ENCODE data around the gene DNMBP. TPM values are rescaled to one million over a fixed set of nuclear protein-coding genes. Genes with fewer than 3 reads are reported as not detected.
"Not testable (repeated sequence)": the region's sequence is repeated elsewhere in the genome, so short reads cannot be mapped to it uniquely, and the experiment has no call there.

The DNMBP gene
- total RNA-seq, 1 experiment from 2014 or later, result 19.7 TPM

DNA sequence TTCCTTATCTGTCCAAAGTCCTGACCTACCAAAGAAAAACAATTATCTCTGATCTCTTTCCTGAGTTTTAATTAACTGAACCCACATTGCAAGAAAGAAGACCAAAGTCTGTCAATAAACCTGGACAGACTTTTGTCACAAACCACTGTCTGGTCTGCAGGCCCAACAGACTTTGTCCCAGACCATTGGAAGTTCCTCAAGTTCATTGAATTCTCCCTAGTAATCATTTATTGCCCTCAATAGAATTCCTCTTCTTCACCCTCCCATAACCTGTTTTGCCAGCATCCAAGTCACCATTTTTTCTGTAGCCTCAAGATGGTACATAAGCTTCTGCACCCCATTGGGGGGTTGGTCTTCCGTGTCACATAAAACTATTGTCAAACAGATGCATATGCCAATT, 3.9 kb upstream of the DNMBP start (continued):
- TF ChIP-seq, protein P1, sequence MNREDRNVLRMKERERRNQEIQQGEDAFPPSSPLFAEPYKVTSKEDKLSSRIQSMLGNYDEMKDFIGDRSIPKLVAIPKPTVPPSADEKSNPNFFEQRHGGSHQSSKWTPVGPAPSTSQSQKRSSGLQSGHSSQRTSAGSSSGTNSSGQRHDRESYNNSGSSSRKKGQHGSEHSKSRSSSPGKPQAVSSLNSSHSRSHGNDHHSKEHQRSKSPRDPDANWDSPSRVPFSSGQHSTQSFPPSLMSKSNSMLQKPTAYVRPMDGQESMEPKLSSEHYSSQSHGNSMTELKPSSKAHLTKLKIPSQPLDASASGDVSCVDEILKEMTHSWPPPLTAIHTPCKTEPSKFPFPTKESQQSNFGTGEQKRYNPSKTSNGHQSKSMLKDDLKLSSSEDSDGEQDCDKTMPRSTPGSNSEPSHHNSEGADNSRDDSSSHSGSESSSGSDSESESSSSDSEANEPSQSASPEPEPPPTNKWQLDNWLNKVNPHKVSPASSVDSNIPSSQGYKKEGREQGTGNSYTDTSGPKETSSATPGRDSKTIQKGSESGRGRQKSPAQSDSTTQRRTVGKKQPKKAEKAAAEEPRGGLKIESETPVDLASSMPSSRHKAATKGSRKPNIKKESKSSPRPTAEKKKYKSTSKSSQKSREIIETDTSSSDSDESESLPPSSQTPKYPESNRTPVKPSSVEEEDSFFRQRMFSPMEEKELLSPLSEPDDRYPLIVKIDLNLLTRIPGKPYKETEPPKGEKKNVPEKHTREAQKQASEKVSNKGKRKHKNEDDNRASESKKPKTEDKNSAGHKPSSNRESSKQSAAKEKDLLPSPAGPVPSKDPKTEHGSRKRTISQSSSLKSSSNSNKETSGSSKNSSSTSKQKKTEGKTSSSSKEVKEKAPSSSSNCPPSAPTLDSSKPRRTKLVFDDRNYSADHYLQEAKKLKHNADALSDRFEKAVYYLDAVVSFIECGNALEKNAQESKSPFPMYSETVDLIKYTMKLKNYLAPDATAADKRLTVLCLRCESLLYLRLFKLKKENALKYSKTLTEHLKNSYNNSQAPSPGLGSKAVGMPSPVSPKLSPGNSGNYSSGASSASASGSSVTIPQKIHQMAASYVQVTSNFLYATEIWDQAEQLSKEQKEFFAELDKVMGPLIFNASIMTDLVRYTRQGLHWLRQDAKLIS (CRISPR knock-in tag; IDR thresholded peaks at IDR 0.05; ENCODE audit: borderline replicate concordance), result no peak
- TF ChIP-seq JUN (CRISPR knock-in tag; IDR thresholded peaks at IDR 0.05) (no peak), EMX1 (CRISPR knock-in tag; IDR thresholded peaks at IDR 0.05) (no peak), RORB (CRISPR knock-in tag; IDR thresholded peaks at IDR 0.05) (no peak), TP53 (CRISPR knock-in tag; IDR thresholded peaks at IDR 0.05) (no peak)
- TF ChIP-seq, protein P2, sequence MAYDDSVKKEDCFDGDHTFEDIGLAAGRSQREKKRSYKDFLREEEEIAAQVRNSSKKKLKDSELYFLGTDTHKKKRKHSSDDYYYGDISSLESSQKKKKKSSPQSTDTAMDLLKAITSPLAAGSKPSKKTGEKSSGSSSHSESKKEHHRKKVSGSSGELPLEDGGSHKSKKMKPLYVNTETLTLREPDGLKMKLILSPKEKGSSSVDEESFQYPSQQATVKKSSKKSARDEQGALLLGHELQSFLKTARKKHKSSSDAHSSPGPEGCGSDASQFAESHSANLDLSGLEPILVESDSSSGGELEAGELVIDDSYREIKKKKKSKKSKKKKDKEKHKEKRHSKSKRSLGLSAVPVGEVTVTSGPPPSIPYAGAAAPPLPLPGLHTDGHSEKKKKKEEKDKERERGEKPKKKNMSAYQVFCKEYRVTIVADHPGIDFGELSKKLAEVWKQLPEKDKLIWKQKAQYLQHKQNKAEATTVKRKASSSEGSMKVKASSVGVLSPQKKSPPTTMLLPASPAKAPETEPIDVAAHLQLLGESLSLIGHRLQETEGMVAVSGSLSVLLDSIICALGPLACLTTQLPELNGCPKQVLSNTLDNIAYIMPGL (CRISPR knock-in tag; IDR thresholded peaks at IDR 0.05), result no peak

- POLR2A ChIA-PET; ATAC-seq; DNase-seq (ENCODE audit: low spot score); H3K9me3 Mint-ChIP-seq; H3K36me3 Mint-ChIP-seq; H3K4me3 Mint-ChIP-seq; H3K27ac Mint-ChIP-seq: not testable (repeated sequence)
- peaks cover 21% of the 10 kb centered on the region for H3K27me3 Mint-ChIP-seq (ENCODE audit: low read depth)
- CTCF ChIA-PET, result interaction anchor here (1.5 kb wide), 1 partner anchor 98 kb away, joined by 5 read pairs; no protein-coding TSS in a partner anchor
- H3K4me1 Mint-ChIP-seq, result peaks cover 27% of the 10 kb centered on the region
Measured at GRCh38 chr10:100011906-100012305, 2.2 kb upstream of the DNMBP start.

DNA sequence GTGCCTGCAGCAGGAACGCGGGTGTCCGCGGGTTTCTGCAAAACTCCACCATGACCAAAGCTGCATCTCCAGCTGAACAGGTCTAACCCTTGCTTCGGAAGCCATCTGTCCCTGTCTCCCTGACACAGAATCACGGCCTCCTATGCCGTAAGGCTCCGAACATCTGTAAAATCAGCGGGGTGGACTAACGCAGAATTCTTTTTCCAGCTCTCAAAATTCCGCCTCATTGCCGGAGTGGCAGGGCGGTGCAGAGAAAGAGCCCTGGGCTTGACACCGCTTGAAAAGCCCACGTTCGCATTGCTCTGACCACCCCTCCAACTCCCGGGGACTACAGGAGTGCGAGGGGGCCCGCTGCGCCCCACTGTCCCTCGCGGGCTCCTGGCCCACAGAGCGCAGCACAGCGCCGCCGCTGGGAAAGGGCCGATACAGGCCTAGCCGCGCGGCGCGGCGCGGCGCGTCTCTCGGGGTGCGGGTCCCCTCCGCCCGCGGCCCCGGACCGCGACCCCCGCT, 409 bp downstream of the DNMBP start:
- ChIA-PET POLR2A (interaction anchor here (0.9 to 1.5 kb wide), 2 partner anchors 91 to 96 kb away, joined by 3 to 8 read pairs; no protein-coding TSS in a partner anchor), CTCF (interaction anchor here (0.6 to 3.7 kb wide), 28 partner anchors 9 to 231 kb away, joined by 3 to 54 read pairs (median 5); no protein-coding TSS in a partner anchor)
- H3K9me3 Mint-ChIP-seq, result no peaks in the 10 kb centered on the region
- no peak overlapping the region for H3K27ac Mint-ChIP-seq
- H3K4me3 Mint-ChIP-seq, result peak overlapping the region; percentile 82
- peaks cover 21% of the 10 kb centered on the region for H3K27me3 Mint-ChIP-seq (ENCODE audit: low read depth)
- H3K4me1 Mint-ChIP-seq, result peaks cover 40% of the 10 kb centered on the region
- ATAC-seq (peak; percentile 59), DNase-seq (ENCODE audit: low spot score) (no peak)
- TF ChIP-seq ZNF219 (CRISPR knock-in tag; IDR thresholded peaks at IDR 0.05; ENCODE audit: borderline replicate concordance) (no peak), TEAD1 (CRISPR knock-in tag; IDR thresholded peaks at IDR 0.05) (peak; percentile 9; the same call in 1 of the 2 replicates)
- no peaks in the 10 kb centered on the region for H3K36me3 Mint-ChIP-seq

- peaks cover 40% of the 10 kb centered on the region for H3K4me1 Mint-ChIP-seq
- H3K9me3 Mint-ChIP-seq, result no peaks in the 10 kb centered on the region
- no peak for ATAC-seq
- ChIA-PET CTCF (interaction anchor here (0.6 to 3.7 kb wide), 18 partner anchors 8 to 180 kb away, joined by 3 to 54 read pairs (median 6); no protein-coding TSS in a partner anchor), POLR2A (interaction anchor here (0.9 to 1.5 kb wide), 2 partner anchors 90 to 95 kb away, joined by 3 to 8 read pairs; no protein-coding TSS in a partner anchor)
- peaks cover 21% of the 10 kb centered on the region for H3K27me3 Mint-ChIP-seq (ENCODE audit: low read depth)
- no peak overlapping the region for H3K27ac Mint-ChIP-seq
- no peaks in the 10 kb centered on the region for H3K36me3 Mint-ChIP-seq
- H3K4me3 Mint-ChIP-seq, result peak overlapping the region; percentile 82
- DNase-seq (ENCODE audit: low spot score), result no peak
- no peak for TF ChIP-seq RORB (CRISPR knock-in tag; IDR thresholded peaks at IDR 0.05)
- TF ChIP-seq CREB1 (CRISPR knock-in tag; IDR thresholded peaks at IDR 0.05), result no peak
- no peak for TF ChIP-seq PRRX2 (CRISPR knock-in tag; IDR thresholded peaks at IDR 0.05)
- no peak for TF ChIP-seq TP53 (CRISPR knock-in tag; IDR thresholded peaks at IDR 0.05)
- no peak for TF ChIP-seq ZNF138 (CRISPR knock-in tag; conservative IDR thresholded peaks at IDR 0.05)
- TF ChIP-seq, protein P3, sequence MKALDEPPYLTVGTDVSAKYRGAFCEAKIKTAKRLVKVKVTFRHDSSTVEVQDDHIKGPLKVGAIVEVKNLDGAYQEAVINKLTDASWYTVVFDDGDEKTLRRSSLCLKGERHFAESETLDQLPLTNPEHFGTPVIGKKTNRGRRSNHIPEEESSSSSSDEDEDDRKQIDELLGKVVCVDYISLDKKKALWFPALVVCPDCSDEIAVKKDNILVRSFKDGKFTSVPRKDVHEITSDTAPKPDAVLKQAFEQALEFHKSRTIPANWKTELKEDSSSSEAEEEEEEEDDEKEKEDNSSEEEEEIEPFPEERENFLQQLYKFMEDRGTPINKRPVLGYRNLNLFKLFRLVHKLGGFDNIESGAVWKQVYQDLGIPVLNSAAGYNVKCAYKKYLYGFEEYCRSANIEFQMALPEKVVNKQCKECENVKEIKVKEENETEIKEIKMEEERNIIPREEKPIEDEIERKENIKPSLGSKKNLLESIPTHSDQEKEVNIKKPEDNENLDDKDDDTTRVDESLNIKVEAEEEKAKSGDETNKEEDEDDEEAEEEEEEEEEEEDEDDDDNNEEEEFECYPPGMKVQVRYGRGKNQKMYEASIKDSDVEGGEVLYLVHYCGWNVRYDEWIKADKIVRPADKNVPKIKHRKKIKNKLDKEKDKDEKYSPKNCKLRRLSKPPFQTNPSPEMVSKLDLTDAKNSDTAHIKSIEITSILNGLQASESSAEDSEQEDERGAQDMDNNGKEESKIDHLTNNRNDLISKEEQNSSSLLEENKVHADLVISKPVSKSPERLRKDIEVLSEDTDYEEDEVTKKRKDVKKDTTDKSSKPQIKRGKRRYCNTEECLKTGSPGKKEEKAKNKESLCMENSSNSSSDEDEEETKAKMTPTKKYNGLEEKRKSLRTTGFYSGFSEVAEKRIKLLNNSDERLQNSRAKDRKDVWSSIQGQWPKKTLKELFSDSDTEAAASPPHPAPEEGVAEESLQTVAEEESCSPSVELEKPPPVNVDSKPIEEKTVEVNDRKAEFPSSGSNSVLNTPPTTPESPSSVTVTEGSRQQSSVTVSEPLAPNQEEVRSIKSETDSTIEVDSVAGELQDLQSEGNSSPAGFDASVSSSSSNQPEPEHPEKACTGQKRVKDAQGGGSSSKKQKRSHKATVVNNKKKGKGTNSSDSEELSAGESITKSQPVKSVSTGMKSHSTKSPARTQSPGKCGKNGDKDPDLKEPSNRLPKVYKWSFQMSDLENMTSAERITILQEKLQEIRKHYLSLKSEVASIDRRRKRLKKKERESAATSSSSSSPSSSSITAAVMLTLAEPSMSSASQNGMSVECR (CRISPR knock-in tag; IDR thresholded peaks at IDR 0.05; ENCODE audit: borderline replicate concordance), result no peak
- TF ChIP-seq ZNF232 (CRISPR knock-in tag; IDR thresholded peaks at IDR 0.05), result no peak
- TF ChIP-seq ZMAT4 (CRISPR knock-in tag; IDR thresholded peaks at IDR 0.05), result no peak
- no peak for TF ChIP-seq SMAD4 (CRISPR knock-in tag; IDR thresholded peaks at IDR 0.05)
Measured at GRCh38 chr10:100008708-100009282, 952 bp downstream of the DNMBP start.
